ENCODE measurements around the gene RAB4A. TPM values are rescaled to one million over a fixed set of nuclear protein-coding genes. Genes with fewer than 3 reads are reported as not detected.
A peak's percentile ranks its signal among the peaks of the same experiment; 100 is the strongest.

The RAB4A gene
- total and polyA plus RNA-seq, 2 of the 13 experiments (the other 11 are each of a cell fraction or from before 2014, with no cell fraction given): 56.0 to 80.1 TPM

DNA sequence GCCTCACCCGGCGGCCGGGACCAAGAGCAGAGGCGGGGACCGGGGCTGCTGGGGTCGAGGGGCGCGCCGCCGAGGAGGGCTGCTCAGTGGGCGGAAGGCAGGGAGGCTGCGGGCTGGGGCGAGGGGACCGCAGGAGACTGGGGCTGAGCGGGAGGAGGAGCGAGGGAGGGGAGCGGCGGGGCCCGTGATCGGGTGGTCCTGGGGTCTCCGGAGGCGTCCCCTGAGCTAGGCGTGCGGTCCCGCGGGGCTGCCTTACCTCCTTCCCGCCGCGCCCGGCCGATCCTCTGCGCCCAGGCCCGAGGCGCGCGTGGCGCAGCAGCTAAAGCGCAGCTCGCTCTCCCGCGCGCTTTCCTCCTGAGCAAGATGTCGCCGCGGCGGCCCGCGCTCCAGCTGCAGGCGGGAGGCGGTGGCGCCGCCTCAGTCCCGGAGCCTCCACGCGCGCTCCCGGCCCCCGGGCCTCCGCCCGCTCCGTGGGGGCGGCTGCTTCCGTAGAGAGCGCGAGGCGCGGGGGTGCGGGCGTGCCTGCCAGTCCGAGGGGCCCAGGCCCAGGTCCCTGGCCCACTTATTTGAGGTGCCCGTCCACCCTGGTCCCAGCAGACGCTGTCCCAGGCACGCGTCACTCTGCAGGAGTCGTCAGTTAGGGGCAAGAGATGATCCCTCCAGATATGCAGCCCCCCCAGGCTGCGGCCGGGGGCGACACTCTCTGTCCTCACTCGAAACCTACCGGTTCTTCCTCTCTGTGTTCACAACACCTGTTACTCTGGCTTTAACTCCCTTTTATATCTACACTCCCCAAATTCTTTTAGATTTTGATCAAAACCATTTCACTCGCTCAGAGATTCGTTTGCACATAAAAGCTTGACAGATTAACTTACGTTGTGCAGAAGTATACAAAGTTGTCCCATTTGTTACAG lies 72.0 kb downstream of the RAB4A start, which contains the start of gene CCSAP (continued):
- 0 out of 2 replicates have a peak, but pooled peaks have one; percentile 65 for TF ChIP-seq HES4 (CRISPR knock-in tag; IDR thresholded peaks at IDR 0.05; ENCODE audit: borderline replicate concordance)
- no peak for TF ChIP-seq NR2F1 (CRISPR knock-in tag; IDR thresholded peaks at IDR 0.05)
- no peak for TF ChIP-seq STAG1 (CRISPR knock-in tag; IDR thresholded peaks at IDR 0.05)
- TF ChIP-seq TARDBP (CRISPR knock-in tag; IDR thresholded peaks at IDR 0.05): no peak
- no peak for TF ChIP-seq GATAD2A (CRISPR knock-in tag; IDR thresholded peaks at IDR 0.05)
- TF ChIP-seq, protein P1, sequence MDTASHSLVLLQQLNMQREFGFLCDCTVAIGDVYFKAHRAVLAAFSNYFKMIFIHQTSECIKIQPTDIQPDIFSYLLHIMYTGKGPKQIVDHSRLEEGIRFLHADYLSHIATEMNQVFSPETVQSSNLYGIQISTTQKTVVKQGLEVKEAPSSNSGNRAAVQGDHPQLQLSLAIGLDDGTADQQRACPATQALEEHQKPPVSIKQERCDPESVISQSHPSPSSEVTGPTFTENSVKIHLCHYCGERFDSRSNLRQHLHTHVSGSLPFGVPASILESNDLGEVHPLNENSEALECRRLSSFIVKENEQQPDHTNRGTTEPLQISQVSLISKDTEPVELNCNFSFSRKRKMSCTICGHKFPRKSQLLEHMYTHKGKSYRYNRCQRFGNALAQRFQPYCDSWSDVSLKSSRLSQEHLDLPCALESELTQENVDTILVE (CRISPR knock-in tag; IDR thresholded peaks at IDR 0.05): no peak
- TF ChIP-seq AGO1 (IDR thresholded peaks at IDR 0.05; ENCODE audit: low read depth, low read length, poor library complexity, severe bottlenecking): no peak
- TF ChIP-seq, protein P2, sequence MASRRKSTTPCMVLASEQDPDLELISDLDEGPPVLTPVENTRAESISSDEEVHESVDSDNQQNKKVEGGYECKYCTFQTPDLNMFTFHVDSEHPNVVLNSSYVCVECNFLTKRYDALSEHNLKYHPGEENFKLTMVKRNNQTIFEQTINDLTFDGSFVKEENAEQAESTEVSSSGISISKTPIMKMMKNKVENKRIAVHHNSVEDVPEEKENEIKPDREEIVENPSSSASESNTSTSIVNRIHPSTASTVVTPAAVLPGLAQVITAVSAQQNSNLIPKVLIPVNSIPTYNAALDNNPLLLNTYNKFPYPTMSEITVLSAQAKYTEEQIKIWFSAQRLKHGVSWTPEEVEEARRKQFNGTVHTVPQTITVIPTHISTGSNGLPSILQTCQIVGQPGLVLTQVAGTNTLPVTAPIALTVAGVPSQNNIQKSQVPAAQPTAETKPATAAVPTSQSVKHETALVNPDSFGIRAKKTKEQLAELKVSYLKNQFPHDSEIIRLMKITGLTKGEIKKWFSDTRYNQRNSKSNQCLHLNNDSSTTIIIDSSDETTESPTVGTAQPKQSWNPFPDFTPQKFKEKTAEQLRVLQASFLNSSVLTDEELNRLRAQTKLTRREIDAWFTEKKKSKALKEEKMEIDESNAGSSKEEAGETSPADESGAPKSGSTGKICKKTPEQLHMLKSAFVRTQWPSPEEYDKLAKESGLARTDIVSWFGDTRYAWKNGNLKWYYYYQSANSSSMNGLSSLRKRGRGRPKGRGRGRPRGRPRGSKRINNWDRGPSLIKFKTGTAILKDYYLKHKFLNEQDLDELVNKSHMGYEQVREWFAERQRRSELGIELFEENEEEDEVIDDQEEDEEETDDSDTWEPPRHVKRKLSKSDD (CRISPR knock-in tag; IDR thresholded peaks at IDR 0.05; ENCODE audit: low read depth): no peak
- TF ChIP-seq ZZZ3 (CRISPR knock-in tag; IDR thresholded peaks at IDR 0.05; ENCODE audit: borderline replicate concordance): no peak
- TF ChIP-seq, protein P3, sequence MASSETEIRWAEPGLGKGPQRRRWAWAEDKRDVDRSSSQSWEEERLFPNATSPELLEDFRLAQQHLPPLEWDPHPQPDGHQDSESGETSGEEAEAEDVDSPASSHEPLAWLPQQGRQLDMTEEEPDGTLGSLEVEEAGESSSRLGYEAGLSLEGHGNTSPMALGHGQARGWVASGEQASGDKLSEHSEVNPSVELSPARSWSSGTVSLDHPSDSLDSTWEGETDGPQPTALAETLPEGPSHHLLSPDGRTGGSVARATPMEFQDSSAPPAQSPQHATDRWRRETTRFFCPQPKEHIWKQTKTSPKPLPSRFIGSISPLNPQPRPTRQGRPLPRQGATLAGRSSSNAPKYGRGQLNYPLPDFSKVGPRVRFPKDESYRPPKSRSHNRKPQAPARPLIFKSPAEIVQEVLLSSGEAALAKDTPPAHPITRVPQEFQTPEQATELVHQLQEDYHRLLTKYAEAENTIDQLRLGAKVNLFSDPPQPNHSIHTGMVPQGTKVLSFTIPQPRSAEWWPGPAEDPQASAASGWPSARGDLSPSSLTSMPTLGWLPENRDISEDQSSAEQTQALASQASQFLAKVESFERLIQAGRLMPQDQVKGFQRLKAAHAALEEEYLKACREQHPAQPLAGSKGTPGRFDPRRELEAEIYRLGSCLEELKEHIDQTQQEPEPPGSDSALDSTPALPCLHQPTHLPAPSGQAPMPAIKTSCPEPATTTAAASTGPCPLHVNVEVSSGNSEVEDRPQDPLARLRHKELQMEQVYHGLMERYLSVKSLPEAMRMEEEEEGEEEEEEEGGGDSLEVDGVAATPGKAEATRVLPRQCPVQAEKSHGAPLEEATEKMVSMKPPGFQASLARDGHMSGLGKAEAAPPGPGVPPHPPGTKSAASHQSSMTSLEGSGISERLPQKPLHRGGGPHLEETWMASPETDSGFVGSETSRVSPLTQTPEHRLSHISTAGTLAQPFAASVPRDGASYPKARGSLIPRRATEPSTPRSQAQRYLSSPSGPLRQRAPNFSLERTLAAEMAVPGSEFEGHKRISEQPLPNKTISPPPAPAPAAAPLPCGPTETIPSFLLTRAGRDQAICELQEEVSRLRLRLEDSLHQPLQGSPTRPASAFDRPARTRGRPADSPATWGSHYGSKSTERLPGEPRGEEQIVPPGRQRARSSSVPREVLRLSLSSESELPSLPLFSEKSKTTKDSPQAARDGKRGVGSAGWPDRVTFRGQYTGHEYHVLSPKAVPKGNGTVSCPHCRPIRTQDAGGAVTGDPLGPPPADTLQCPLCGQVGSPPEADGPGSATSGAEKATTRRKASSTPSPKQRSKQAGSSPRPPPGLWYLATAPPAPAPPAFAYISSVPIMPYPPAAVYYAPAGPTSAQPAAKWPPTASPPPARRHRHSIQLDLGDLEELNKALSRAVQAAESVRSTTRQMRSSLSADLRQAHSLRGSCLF (CRISPR knock-in tag; IDR thresholded peaks at IDR 0.05; ENCODE audit: borderline replicate concordance): no peak
- no peak for TF ChIP-seq SIN3A (IDR thresholded peaks at IDR 0.05; ENCODE audit: borderline replicate concordance, low read depth, low read length)
- TF ChIP-seq, protein P4, sequence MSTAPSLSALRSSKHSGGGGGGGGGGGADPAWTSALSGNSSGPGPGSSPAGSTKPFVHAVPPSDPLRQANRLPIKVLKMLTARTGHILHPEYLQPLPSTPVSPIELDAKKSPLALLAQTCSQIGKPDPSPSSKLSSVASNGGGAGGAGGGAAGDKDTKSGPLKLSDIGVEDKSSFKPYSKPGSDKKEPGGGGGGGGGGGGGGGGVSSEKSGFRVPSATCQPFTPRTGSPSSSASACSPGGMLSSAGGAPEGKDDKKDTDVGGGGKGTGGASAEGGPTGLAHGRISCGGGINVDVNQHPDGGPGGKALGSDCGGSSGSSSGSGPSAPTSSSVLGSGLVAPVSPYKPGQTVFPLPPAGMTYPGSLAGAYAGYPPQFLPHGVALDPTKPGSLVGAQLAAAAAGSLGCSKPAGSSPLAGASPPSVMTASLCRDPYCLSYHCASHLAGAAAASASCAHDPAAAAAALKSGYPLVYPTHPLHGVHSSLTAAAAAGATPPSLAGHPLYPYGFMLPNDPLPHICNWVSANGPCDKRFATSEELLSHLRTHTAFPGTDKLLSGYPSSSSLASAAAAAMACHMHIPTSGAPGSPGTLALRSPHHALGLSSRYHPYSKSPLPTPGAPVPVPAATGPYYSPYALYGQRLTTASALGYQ (CRISPR knock-in tag; IDR thresholded peaks at IDR 0.05): no peak
- TF ChIP-seq ZNF678 (CRISPR knock-in tag; IDR thresholded peaks at IDR 0.05): 0 out of 2 replicates have a peak, but pooled peaks have one; percentile 47
- no peak for TF ChIP-seq ZNF441 (CRISPR knock-in tag; IDR thresholded peaks at IDR 0.05; ENCODE audit: borderline replicate concordance)
- TF ChIP-seq ZNF577 (CRISPR knock-in tag; IDR thresholded peaks at IDR 0.05; ENCODE audit: borderline replicate concordance, low read depth): no peak
- TF ChIP-seq ZNF282 (IDR thresholded peaks at IDR 0.05; ENCODE audit: partially characterized antibody): no peak
- TF ChIP-seq, protein P5, sequence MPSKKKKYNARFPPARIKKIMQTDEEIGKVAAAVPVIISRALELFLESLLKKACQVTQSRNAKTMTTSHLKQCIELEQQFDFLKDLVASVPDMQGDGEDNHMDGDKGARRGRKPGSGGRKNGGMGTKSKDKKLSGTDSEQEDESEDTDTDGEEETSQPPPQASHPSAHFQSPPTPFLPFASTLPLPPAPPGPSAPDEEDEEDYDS (CRISPR knock-in tag; IDR thresholded peaks at IDR 0.05): no peak

All from HepG2 (cell line).